Erythroblast (primary cell): ENCODE data around the gene SYNM.

Source experiments
- GATA1 ChIP-seq: IDR thresholded peaks from 2 replicates; pipeline ENCODE4 v1.6.1; 2011; ENCODE audit warnings: low read depth, mild to moderate bottlenecking, control low read depth, low read length, moderate library complexity
- POLR2A ChIP-seq: IDR thresholded peaks from 2 replicates; pipeline ENCODE4 v1.6.1; 2011; ENCODE audit warnings: mild to moderate bottlenecking, low read length

- TF ChIP-seq POLR2A (no peak), GATA1 (no peak)
Observed at GRCh38 chr15:99076555-99077308, 28.1 kb upstream of the SYNM start.
